Measurements from ENCODE around the gene LEP. TPM values are rescaled to one million over a fixed set of nuclear protein-coding genes. Genes with fewer than 3 reads are reported as not detected.

Gene LEP
- total and polyA plus RNA-seq, 2 of the 8 experiments (the other 6 are each of a cell fraction or from before 2014, with no cell fraction given), result not detected

- Histone ChIP-seq H2BK20ac (ENCODE audit: low read length) (peak overlapping the region; percentile 4), H4K5ac (ENCODE audit: insufficient read length, low read depth, low read length) (no peak overlapping the region), H3K4me3 (ENCODE audit: extremely low read depth in 1 of 4, insufficient read depth in 2 of 4, low read depth in 3 of 4, low read length in 4 of 4) (no peak overlapping the region), H3K4ac (replicated peaks; ENCODE audit: insufficient read length, low read depth, low read length) (no peak overlapping the region), H4K20me1 (replicated peaks in 1 of 2; ENCODE audit: control insufficient read depth in 1 of 2, insufficient read depth in 2 of 2, low read length in 2 of 2) (no peaks in the 10 kb centered on the region), H3K9ac (replicated peaks in 1 of 4; ENCODE audit: extremely low read depth in 1 of 4, low read depth in 3 of 4, low read length in 3 of 4) (no peak overlapping the region), H2BK5ac (ENCODE audit: low read depth, low read length) (0 out of 2 replicates have a peak overlapping the region, but pooled peaks have one; percentile 24), H3K14ac (ENCODE audit: insufficient read length) (no peak overlapping the region), H3K18ac (ENCODE audit: extremely low read depth, low read length) (no peak overlapping the region), H2BK12ac (ENCODE audit: low read depth, low read length) (peak overlapping the region; percentile 60; the same call in 1 of the 2 replicates), H3K79me1 (ENCODE audit: low read depth, low read length) (no peaks in the 10 kb centered on the region), H3K27me3 (replicated peaks in 1 of 4; ENCODE audit: control insufficient read depth in 3 of 4, extremely low read depth in 1 of 4, insufficient read depth in 3 of 4, low read length in 3 of 4) (peaks cover 0 to 4% (median 1%) of the 10 kb centered on the region in 4 experiments; a peak in 2 of 7 replicates), H3K36me3 (ENCODE audit: control insufficient read depth in 2 of 4, insufficient read depth in 4 of 4, low read length in 3 of 4) (no peaks in the 10 kb centered on the region), H3K23ac (ENCODE audit: insufficient read length) (no peak overlapping the region), H2AK5ac (ENCODE audit: low read depth, low read length) (peak overlapping the region; percentile 85; the same call in 1 of the 2 replicates), H3K56ac (replicated peaks; ENCODE audit: insufficient read length, low read depth, low read length) (no peak overlapping the region), H4K91ac (replicated peaks; ENCODE audit: insufficient read length, low read length) (no peak overlapping the region), H2BK120ac (replicated peaks; ENCODE audit: low read depth, low read length) (no peak overlapping the region), H3K9me3 (ENCODE audit: insufficient read depth in 2 of 2, low read depth in 1 of 2, low read length in 1 of 2) (peaks cover 0 to under 1% of the 10 kb centered on the region in 2 experiments; a peak in 1 of 4 replicates), H3K27ac (ENCODE audit: low read depth, low read length) (no peak overlapping the region), H3K4me1 (replicated peaks in 1 of 4; ENCODE audit: control insufficient read depth in 3 of 4, insufficient read depth in 4 of 4, low read length in 3 of 4) (peaks cover 3 to 15% (median 8%) of the 10 kb centered on the region in 4 experiments; a peak in 6 of 7 replicates), H3K79me2 (ENCODE audit: control insufficient read depth in 1 of 2, insufficient read depth in 2 of 2, low read length in 2 of 2) (no peaks in the 10 kb centered on the region), H2BK15ac (ENCODE audit: low read length) (0 out of 2 replicates have a peak overlapping the region, but pooled peaks have one; percentile 16), H3K23me2 (ENCODE audit: low read depth, low read length) (no peaks in the 10 kb centered on the region), H3K4me2 (ENCODE audit: insufficient read depth in 1 of 2, low read depth in 2 of 2, low read length in 2 of 2) (no peak overlapping the region), H4K8ac (ENCODE audit: extremely low read depth, insufficient read depth, low read length) (no peak overlapping the region), H2AFZ (ENCODE audit: low read length) (no peak overlapping the region)
- WGBS, 2 experiments (ENCODE audit: extremely low coverage in 1 of 2, insufficient coverage in 1 of 2, insufficient read length in 1 of 2, insufficient replicate concordance in 2 of 2, low coverage in 1 of 2, low lambda C conversion rate in 2 of 2, missing lambda C conversion rate in 1 of 2), result 58% methylated on average over 3 of the region's 3 CpGs; no CpG with 5 or more reads in 1 of the 2 experiments
- FAIRE-seq (no peak), DNase-seq (ENCODE audit: low read depth in 1 of 2, low spot score in 2 of 2) (no peak)
- POLR2A ChIA-PET (ENCODE audit: partially characterized antibody), result interaction anchor here (1.0 to 2.2 kb wide), 2 partner anchors 8 to 12 kb away, joined by 3 to 8 read pairs; no protein-coding TSS in a partner anchor
- CTCF ChIA-PET (ENCODE audit: partially characterized antibody), result interaction anchor here (0.8 to 1.7 kb wide), 4 partner anchors 9 to 47 kb away, joined by 3 to 4 read pairs (median 4); no protein-coding TSS in a partner anchor
- TF ChIP-seq CBX8 (IDR thresholded peaks at IDR 0.05; ENCODE audit: borderline replicate concordance, low read depth, low read length) (no peak), CHD2 (IDR thresholded peaks at IDR 0.05; ENCODE audit: low read length) (no peak), SIX5 (IDR thresholded peaks at IDR 0.05; ENCODE audit: low read depth, low read length) (no peak), SP4 (IDR thresholded peaks at IDR 0.05; ENCODE audit: low read length) (no peak), SIRT6 (IDR thresholded peaks at IDR 0.05; ENCODE audit: low read length) (no peak), ZNF274 (IDR thresholded peaks at IDR 0.05; ENCODE audit: borderline replicate concordance, extremely low read depth, low read length) (no peak), USF2 (IDR thresholded peaks at IDR 0.05; ENCODE audit: low read length) (no peak), SAP30 (IDR thresholded peaks at IDR 0.05; ENCODE audit: insufficient read depth, insufficient replicate concordance, low read length) (no peak), SUZ12 (IDR thresholded peaks at IDR 0.05; ENCODE audit: low read length) (no peak)
Observed at GRCh38 chr7:128274884-128275603, 34.0 kb downstream of the LEP start.
